NCI-H446 (cell line): ENCODE measurements around the gene RPUSD1.

Experiments
- DNase-seq, 2 experiments: peaks; one replicate each; lab custom pipeline; 2025; lab: John Stamatoyannopoulos, UW

The RPUSD1 gene

GRCh38 chr16:818592-818991 lies 30.4 kb upstream of the RPUSD1 start:
- DNase-seq: no peak

- DNase-seq: no peak
Observed at GRCh38 chr16:818132-818531, 30.0 kb upstream of the RPUSD1 start.

DNA sequence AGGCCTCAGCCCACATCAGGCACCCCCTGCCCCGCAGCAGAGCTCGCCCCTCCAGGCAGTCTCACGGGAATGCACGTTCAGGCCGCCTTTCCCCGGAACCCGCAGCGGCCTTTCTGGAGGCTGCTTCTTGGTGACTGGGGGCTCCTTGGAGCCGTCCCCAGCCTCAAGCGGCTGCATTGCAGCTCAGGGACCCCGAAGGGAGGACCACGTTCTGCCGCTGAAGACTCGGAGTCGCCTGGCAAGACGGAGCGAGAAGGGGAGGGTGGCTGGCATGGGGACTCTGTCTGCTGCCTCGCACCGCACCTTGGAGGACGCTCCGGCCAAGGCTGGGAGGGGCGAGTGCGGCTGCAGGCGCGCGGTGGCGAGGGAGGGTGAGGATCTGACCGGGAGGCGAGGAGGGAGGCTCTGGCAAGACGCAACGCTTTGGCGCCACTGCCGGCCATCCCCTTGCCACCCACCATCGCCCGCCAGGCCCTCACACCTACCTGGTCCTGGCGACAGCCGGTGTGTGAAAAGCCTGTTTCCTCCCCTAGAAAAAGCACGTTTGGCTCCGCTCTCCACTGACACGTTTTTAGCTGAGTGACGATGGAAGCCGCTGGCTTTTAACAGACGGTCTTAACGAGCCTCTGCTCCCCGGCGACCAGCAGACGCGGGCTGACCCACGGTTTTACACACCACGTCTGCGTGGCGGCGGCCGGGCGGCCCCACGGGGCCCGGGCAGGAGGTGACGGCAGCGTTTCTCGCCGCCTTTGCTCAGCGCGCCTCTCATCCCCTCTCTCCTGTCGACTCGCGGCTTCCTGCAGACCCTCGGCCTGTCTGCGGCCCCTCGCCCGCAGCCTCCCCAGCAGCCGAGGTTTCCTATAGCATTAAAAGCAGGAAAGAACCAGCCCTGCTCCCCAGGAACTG lies 29.1 kb upstream of the RPUSD1 start:
- DNase-seq: no peak

GRCh38 chr16:815861-816260 lies 27.7 kb upstream of the RPUSD1 start:
- no peak for DNase-seq

- DNase-seq: no peak
Observed at GRCh38 chr16:814974-815373, 26.8 kb upstream of the RPUSD1 start.

DNA sequence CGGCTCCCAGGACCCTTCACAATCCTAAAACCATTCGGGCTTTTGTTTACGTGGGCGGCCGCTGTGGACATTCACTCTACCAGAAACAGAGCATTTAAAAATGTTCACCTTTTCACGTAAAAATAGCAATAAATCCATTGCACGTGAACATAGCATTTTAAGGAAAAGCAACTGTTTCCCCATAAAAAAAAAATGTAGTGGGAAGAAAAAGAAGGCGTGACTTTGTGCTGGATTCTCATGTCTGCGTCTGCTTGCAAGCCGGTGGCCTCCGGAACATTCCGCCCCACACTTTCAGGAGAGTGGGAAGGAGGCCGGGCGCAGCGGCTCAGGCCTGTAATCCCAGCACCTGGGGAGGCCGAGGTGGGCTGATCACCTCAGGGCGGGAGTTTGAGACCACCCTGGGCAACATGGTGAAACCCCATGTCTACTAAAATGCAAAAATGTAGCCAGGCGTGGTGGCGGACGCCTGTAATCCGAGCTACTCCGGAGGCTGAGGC lies 25.8 kb upstream of the RPUSD1 start:
- no peak for DNase-seq

DNA sequence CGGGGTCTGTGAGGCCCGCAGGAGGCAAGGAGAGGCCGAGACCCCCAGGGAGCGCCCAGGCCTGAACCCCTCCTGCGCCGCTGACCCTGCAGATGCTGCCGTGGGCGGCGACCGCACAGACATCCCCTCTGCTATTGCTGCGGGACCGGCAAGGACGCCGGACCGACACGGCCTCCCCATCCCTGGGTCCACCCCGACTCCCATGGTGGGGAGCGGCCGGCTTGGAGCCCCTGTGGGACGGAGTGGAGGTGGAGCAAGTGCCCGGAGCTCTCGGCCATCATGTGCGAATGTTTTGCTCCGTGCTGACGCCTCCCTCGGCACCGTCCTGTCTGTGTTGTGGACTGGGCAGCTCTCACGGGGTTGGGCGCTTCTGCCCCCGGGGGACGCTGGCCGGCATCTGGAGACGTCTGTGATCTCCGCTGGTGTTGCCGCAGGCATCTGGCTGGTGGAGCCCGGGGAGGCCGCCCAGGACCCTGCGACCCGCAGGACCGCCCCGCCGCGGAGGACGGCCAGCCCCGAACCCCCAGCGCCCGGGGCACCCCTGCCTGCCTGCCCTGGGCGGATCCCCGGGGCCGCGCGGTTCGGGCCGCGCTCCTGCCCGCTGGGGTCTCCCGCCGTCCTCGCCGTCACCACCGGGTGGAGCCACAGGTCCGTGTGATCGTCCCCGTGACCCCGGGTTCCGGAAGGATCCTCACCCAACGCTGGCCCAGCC lies 25.2 kb upstream of the RPUSD1 start:
- peak in 1 of 2 experiments; percentile 17 for DNase-seq

DNA sequence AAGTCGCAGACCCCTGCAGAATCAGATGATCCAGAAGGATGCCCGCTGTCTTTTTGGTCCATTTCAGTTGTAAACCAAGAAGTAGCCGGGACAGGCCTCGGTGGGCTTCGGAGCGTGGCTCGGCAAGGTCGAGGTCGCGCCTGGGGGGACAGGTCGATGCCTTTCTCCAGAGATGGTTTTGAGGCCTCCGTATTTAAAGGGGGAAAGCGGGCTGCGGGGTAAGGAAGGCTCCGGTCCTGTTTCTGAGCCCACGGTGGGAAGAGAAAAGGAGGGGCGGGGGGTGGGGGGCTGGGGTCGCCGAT lies 19.9 kb upstream of the RPUSD1 start:
- DNase-seq: no peak

DNA sequence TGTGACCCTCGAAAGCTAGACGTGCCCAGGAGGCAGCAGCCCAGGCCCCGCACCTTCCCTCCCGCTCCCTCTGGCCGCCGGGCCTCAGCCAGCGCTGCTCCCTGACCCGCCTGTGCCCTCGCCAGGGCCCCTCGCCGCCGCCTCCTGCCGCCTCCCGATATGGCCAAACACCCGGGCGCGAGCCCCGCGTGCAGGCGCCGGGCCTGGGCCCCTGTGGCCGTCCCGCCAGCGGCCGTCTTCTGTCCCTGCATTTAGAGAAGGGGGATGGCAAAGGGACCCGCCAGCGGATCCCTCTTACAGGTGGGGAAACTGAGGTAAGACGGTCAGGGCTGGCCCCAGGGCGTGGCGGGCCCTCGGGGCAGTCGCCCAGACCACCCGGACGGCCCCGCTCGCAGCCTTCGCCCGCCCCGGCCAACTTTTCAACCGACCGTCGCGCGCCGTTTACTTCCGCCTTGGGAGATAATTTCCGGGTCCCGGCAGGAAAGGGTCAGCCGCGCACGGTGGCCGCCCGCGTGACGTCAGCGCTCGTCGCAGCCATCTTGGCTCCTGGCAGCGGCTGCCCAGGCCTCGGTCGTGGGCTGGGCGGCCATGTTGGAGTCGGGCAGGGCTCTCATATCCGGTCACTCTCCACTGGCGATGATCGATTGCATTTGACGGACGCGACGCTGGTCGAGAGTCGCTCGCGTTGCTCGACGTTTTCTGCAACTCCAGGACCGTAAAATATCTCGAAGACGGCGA lies 19.3 kb upstream of the RPUSD1 start:
- peak; percentile 66 to 91 for DNase-seq

- no peak for DNase-seq
Observed at GRCh38 chr16:805474-805873, 17.3 kb upstream of the RPUSD1 start.

- DNase-seq: no peak
Observed at GRCh38 chr16:804193-805048, 16.2 kb upstream of the RPUSD1 start.

DNA sequence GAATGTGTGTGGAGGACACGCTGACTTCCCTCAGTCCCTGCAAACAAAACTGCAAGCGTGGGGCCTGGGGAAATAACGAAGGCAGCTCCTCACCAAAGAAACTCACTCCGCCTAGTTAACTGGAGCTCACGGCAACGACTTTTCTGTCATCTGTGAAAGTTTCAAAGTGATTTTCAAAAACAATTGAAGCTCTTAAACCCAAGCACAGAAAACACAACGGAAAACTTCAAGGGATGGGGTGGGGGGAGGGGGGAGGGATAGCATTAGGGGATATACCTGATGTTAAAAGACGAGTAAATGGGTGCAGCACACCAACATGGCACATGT lies 15.5 kb upstream of the RPUSD1 start:
- no peak for DNase-seq

- no peak for DNase-seq
Observed at GRCh38 chr16:802914-803753, 15.0 kb upstream of the RPUSD1 start.

DNA sequence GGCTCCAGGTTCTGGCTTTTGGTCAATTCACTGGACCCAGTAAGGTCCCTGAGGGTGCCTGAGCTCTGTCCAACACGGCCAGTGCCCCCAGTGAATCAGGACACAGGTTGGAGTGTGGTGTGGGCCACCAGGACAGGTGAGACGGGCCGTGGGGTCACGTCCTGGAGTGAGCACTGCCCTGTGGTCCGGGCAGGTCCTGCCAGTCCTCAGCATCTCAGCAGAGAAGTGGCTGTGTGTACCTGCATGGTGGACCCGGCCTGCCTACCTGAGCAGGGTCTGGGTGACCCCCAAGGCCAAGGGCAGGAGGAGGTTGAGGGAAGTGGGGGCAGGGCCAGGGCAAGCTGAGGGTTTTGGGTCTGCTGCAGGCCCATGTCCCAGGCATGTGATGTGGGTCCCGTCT lies 14.3 kb upstream of the RPUSD1 start:
- DNase-seq: no peak

- no peak for DNase-seq
Observed at GRCh38 chr16:801584-802363, 13.6 kb upstream of the RPUSD1 start.

GRCh38 chr16:800834-801511 lies 12.8 kb upstream of the RPUSD1 start:
- DNase-seq: no peak

DNA sequence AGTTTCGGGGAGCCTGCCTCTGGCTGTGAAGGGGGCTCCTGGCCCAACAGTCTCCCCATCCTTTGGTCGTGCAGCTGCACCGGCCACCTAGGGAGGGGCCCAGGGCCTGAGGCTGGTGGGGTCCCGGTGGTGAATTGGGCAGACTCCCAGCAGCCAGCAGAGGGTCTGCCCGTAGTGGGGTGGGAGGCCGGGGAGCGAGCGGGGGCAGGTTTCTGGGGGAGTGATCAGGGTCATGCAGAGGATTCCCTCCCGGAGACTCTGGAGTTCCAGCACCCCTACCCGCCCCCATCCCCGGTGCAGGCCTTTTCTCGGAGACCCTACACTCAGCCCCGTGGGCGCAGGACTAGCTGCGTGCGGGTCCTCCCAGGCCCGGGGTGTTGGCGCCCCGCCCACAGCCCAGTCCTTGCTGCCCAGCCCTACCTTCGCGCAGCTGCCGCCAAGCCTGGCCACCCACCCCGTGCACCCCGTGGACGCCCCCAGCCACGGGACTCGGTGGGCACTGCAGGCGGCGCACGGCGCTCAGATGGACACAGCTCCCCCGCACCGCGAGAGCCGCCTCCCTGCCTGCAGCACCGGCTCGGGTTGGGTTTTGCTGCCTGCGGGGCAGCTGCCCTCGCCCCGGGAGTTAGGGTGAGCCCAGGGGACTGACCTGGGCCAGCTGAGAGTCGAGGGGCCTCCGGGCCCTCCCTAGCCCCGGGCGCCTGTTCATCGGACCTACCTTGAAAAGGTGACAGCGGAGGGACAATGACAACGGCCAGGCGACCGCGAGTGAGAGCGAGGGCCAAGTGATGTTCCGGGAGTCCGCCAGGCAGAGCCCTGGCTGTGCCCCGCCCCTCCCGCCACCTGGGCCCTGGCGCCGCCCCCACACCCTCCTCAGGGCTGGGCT lies 12.0 kb upstream of the RPUSD1 start, which contains the start of gene GNG13:
TSS of gene GNG13 (minus strand) at position 787 of the 886 bp plus-strand sequence. CDS start 1,657 bp downstream, outside the sequence.
- no peak for DNase-seq
